HEK293T (cell line): ENCODE results near the gene EIPR1.

ENCODE experiments used
- CTCF ChIA-PET: fragments of 350-600 bp; formaldehyde crosslinking; extraction: SDS; loops from one replicate; lab custom pipeline; 2021; ENCODE audit warnings: antibody characterized with exemption, inconsistent platforms; lab: Yijun Ruan, JAX
- POLR2A ChIA-PET: fragments of 350-600 bp; formaldehyde crosslinking; extraction: SDS; loops from one replicate; lab custom pipeline; 2020; ENCODE audit warnings: antibody characterized with exemption, inconsistent platforms; lab: Yijun Ruan, JAX
- DNase-seq: peaks from one replicate; pipeline ENCODE4 v3.0.0; 2012; ENCODE audit warnings: mixed read lengths; ENCODE audit errors: extremely low spot score
- ARNT ChIP-seq: fragments of 450-650 bp; IDR thresholded peaks from 2 replicates; pipeline ENCODE4 v1.6.1; 2017; ENCODE audit warnings: mild to moderate bottlenecking
- BHLHE40 ChIP-seq: fragments of 450-650 bp; IDR thresholded peaks from 2 replicates; pipeline ENCODE4 v1.6.1; 2016; ENCODE audit warnings: mild to moderate bottlenecking, moderate library complexity, borderline replicate concordance
- CTBP1 ChIP-seq: fragments of 450-650 bp; IDR thresholded peaks from 2 replicates; pipeline ENCODE4 v1.6.1; 2016; ENCODE audit warnings: borderline replicate concordance
- ELF4 ChIP-seq: fragments of 450-650 bp; IDR thresholded peaks from 2 replicates; pipeline ENCODE4 v1.6.1; 2017; ENCODE audit warnings: antibody characterized with exemption
- FOXA1 ChIP-seq: fragments of 450-650 bp; IDR thresholded peaks from 2 replicates; pipeline ENCODE4 v1.6.1; 2016; ENCODE audit warnings: mild to moderate bottlenecking
- FOXK2 ChIP-seq: fragments of 450-650 bp; IDR thresholded peaks from 2 replicates; pipeline ENCODE4 v1.6.1; 2016; ENCODE audit warnings: mild to moderate bottlenecking
- FOXM1 ChIP-seq: fragments of 450-650 bp; IDR thresholded peaks from 2 replicates; pipeline ENCODE4 v1.6.1; 2017; ENCODE audit warnings: mild to moderate bottlenecking, borderline replicate concordance
- HDGF ChIP-seq: fragments of 450-650 bp; IDR thresholded peaks from 2 replicates; pipeline ENCODE4 v1.6.1; 2017; ENCODE audit warnings: antibody characterized with exemption, borderline replicate concordance
- L3MBTL2 ChIP-seq: fragments of 450-650 bp; conservative IDR thresholded peaks from 2 replicates; pipeline ENCODE4 v1.6.1; 2016; ENCODE audit warnings: mild to moderate bottlenecking
- LEF1 ChIP-seq: fragments of 450-650 bp; IDR thresholded peaks from 2 replicates; pipeline ENCODE4 v1.6.1; 2017; ENCODE audit warnings: mild to moderate bottlenecking, borderline replicate concordance
- NFRKB ChIP-seq: fragments of 450-650 bp; IDR thresholded peaks from 2 replicates; pipeline ENCODE4 v1.6.1; 2016; ENCODE audit warnings: mild to moderate bottlenecking, moderate library complexity
- PKNOX1 ChIP-seq: fragments of 450-650 bp; IDR thresholded peaks from 2 replicates; pipeline ENCODE4 v1.6.1; 2016
- SP1 ChIP-seq: fragments of 450-650 bp; IDR thresholded peaks from 2 replicates; pipeline ENCODE4 v1.6.1; 2017
- SUZ12 ChIP-seq: fragments of 450-650 bp; IDR thresholded peaks from 2 replicates; pipeline ENCODE4 v1.6.1; 2016; ENCODE audit warnings: mild to moderate bottlenecking
- TARDBP ChIP-seq: fragments of 450-650 bp; IDR thresholded peaks from 2 replicates; pipeline ENCODE4 v1.6.1; 2016
- ZNF384 ChIP-seq: fragments of 450-650 bp; IDR thresholded peaks from 2 replicates; pipeline ENCODE4 v1.6.1; 2016

The EIPR1 gene

GRCh38 chr2:3196716-3197115 is 180.9 kb downstream of the EIPR1 start:
- TF ChIP-seq ARNT (no peak), LEF1 (no peak), FOXM1 (no peak), PKNOX1 (no peak), CTBP1 (no peak), ELF4 (no peak), FOXK2 (no peak), SP1 (no peak), FOXA1 (no peak), HDGF (no peak)
- POLR2A ChIA-PET: no interaction called here
- CTCF ChIA-PET: interaction anchor here (0.6 kb wide), 1 partner anchor 63 kb away, joined by 5 read pairs; no protein-coding TSS in a partner anchor
- no peak for DNase-seq

- no peak for TF ChIP-seq FOXK2
- TF ChIP-seq PKNOX1: no peak
- no peak for TF ChIP-seq TARDBP
- no peak for TF ChIP-seq ZNF384
- no peak for TF ChIP-seq SP1
- no peak for TF ChIP-seq FOXA1
- TF ChIP-seq HDGF: no peak
- TF ChIP-seq LEF1: no peak
- CTCF ChIA-PET: no interaction called here
- DNase-seq: no peak
- POLR2A ChIA-PET: no interaction called here
Measured at GRCh38 chr2:3195641-3196476, 181.8 kb downstream of the EIPR1 start.

- no peak for DNase-seq
- CTCF ChIA-PET: no interaction called here
- TF ChIP-seq LEF1: no peak
- no peak for TF ChIP-seq L3MBTL2
- TF ChIP-seq ELF4: no peak
- TF ChIP-seq FOXM1: no peak
- TF ChIP-seq BHLHE40: no peak
- TF ChIP-seq ARNT: no peak
- no peak for TF ChIP-seq FOXK2
- POLR2A ChIA-PET: no interaction called here
Measured at GRCh38 chr2:3194828-3195227, 182.8 kb downstream of the EIPR1 start.

GRCh38 chr2:3193443-3194330 is 183.9 kb downstream of the EIPR1 start:
- no peak for DNase-seq
- no peak for TF ChIP-seq FOXA1
- no peak for TF ChIP-seq BHLHE40
- TF ChIP-seq LEF1: no peak
- no peak for TF ChIP-seq CTBP1
- TF ChIP-seq FOXK2: no peak
- no peak for TF ChIP-seq PKNOX1
- no peak for TF ChIP-seq FOXM1
- TF ChIP-seq HDGF: no peak
- no peak for TF ChIP-seq NFRKB
- no peak for TF ChIP-seq ZNF384
- no peak for TF ChIP-seq SP1
- no peak for TF ChIP-seq L3MBTL2
- TF ChIP-seq ELF4: no peak
- TF ChIP-seq TARDBP: no peak
- TF ChIP-seq ARNT: no peak
- TF ChIP-seq SUZ12: no peak
- POLR2A ChIA-PET: no interaction called here
- CTCF ChIA-PET: no interaction called here

- CTCF ChIA-PET: no interaction called here
- no peak for DNase-seq
- TF ChIP-seq FOXA1 (no peak), BHLHE40 (no peak), FOXM1 (no peak), SP1 (no peak), CTBP1 (no peak), ARNT (no peak), TARDBP (no peak), FOXK2 (no peak), HDGF (no peak), NFRKB (no peak), PKNOX1 (no peak), SUZ12 (no peak), ZNF384 (no peak), LEF1 (no peak), L3MBTL2 (no peak), ELF4 (no peak)
- POLR2A ChIA-PET: no interaction called here
Measured at GRCh38 chr2:3192920-3193319, 184.7 kb downstream of the EIPR1 start.
